OCI-LY1 (cell line): Measurements from ENCODE around the gene RMDN3.

Experiments
- H2AFZ ChIP-seq: fragments of 200-600 bp; sonication (generic), shearing (Covaris generic); 2 replicates; pipeline ENCODE4 v1.6.0; 2014; ENCODE audit warnings: antibody characterized with exemption, mild to moderate bottlenecking, low read length
- H3F3A ChIP-seq: fragments of 200-600 bp; sonication (generic), shearing (Covaris generic); 2 replicates; pipeline ENCODE4 v1.6.0; 2014; ENCODE audit warnings: mild to moderate bottlenecking, antibody characterized with exemption, low read length, moderate library complexity; ENCODE audit not compliant: insufficient read depth
- H3K27ac ChIP-seq: fragments of 200-600 bp; sonication (generic); 2 replicates; pipeline ENCODE4 v1.5.1; 2014; ENCODE audit warnings: low read length, mixed run types, mild to moderate bottlenecking, low read depth; ENCODE audit not compliant: poor library complexity, severe bottlenecking
- H3K27me3 ChIP-seq: fragments of 200-600 bp; sonication (generic); 2 replicates; pipeline ENCODE4 v1.6.0; 2014; ENCODE audit warnings: antibody characterized with exemption, mild to moderate bottlenecking, low read length, moderate library complexity; ENCODE audit not compliant: insufficient read depth
- H3K36me3 ChIP-seq: fragments of 200-600 bp; sonication (generic); 2 replicates; pipeline ENCODE4 v1.6.1; 2014; ENCODE audit warnings: mild to moderate bottlenecking, antibody characterized with exemption, low read length, moderate library complexity, mixed read lengths; ENCODE audit not compliant: insufficient read depth
- H3K4me1 ChIP-seq: fragments of 200-600 bp; sonication (generic); 2 replicates; pipeline ENCODE4 v1.5.1; 2014; ENCODE audit warnings: mild to moderate bottlenecking, low read length, moderate library complexity; ENCODE audit not compliant: insufficient read depth, severe bottlenecking
- H3K4me2 ChIP-seq: fragments of 200-600 bp; sonication (generic), shearing (Covaris generic); 2 replicates; pipeline ENCODE4 v1.6.1; 2014; ENCODE audit warnings: low read length
- H3K4me3 ChIP-seq: fragments of 200-600 bp; sonication (generic); 2 replicates; pipeline ENCODE4 v1.5.1; 2014; ENCODE audit warnings: low read length, low read depth, mild to moderate bottlenecking, mixed read lengths; ENCODE audit not compliant: poor library complexity, severe bottlenecking
- H3K79me2 ChIP-seq: fragments of 200-600 bp; shearing (Covaris generic); 2 replicates; pipeline ENCODE4 v1.6.1; 2016; ENCODE audit warnings: mixed run types, low read length, mixed read lengths; ENCODE audit not compliant: insufficient read depth
- H3K9ac ChIP-seq: fragments of 200-600 bp; sonication (generic), shearing (Covaris generic); 2 replicates; pipeline ENCODE4 v1.6.1; 2014; ENCODE audit warnings: mild to moderate bottlenecking, low read length, mixed read lengths
- H3K9me2 ChIP-seq: fragments of 200-600 bp; sonication (generic), shearing (Covaris generic); 2 replicates; pipeline ENCODE4 v1.6.1; 2014; ENCODE audit warnings: low read depth, mild to moderate bottlenecking, low read length, mixed read lengths
- H3K9me3 ChIP-seq: fragments of 200-600 bp; shearing (Covaris generic); 2 replicates; pipeline ENCODE4 v1.6.1; 2014; ENCODE audit warnings: low read length, mixed read lengths
- H4K20me1 ChIP-seq: fragments of 200-600 bp; sonication (generic), shearing (Covaris generic); 2 replicates; pipeline ENCODE4 v1.6.0; 2016; ENCODE audit warnings: mild to moderate bottlenecking, low read length; ENCODE audit not compliant: insufficient read depth
- EZH2 ChIP-seq: fragments of 200-600 bp; sonication (generic), shearing (Covaris generic); IDR thresholded peaks from 2 replicates; pipeline ENCODE4 v1.8.0; 2017; ENCODE audit warnings: borderline replicate concordance, mixed run types, mild to moderate bottlenecking, antibody characterized with exemption, low read length, moderate library complexity, mixed read lengths
- TF ChIP-seq, protein P1 (sequence below): fragments of 200-600 bp; sonication (generic), shearing (Covaris generic); IDR thresholded peaks from 2 replicates; pipeline ENCODE4 v1.5.1; 2017; ENCODE audit warnings: mild to moderate bottlenecking, antibody characterized with exemption, low read length, moderate library complexity, mixed read lengths

Gene RMDN3

GRCh38 chr15:40743485-40743901 is 11.6 kb downstream of the RMDN3 start:
- Histone ChIP-seq H2AFZ (no peak overlapping the region), H3K4me3 (no peak overlapping the region), H3K4me1 (no peaks in the 10 kb centered on the region), H3K9ac (no peak overlapping the region), H3K9me3 (no peaks in the 10 kb centered on the region), H3K27ac (no peak overlapping the region), H3K27me3 (no peaks in the 10 kb centered on the region), H3K4me2 (no peak overlapping the region), H4K20me1 (no peaks in the 10 kb centered on the region), H3F3A (no peaks in the 10 kb centered on the region), H3K9me2 (no peaks in the 10 kb centered on the region), H3K79me2 (no peaks in the 10 kb centered on the region), H3K36me3 (peaks cover 85% of the 10 kb centered on the region)
- TF ChIP-seq EZH2: no peak
- TF ChIP-seq, protein P1, sequence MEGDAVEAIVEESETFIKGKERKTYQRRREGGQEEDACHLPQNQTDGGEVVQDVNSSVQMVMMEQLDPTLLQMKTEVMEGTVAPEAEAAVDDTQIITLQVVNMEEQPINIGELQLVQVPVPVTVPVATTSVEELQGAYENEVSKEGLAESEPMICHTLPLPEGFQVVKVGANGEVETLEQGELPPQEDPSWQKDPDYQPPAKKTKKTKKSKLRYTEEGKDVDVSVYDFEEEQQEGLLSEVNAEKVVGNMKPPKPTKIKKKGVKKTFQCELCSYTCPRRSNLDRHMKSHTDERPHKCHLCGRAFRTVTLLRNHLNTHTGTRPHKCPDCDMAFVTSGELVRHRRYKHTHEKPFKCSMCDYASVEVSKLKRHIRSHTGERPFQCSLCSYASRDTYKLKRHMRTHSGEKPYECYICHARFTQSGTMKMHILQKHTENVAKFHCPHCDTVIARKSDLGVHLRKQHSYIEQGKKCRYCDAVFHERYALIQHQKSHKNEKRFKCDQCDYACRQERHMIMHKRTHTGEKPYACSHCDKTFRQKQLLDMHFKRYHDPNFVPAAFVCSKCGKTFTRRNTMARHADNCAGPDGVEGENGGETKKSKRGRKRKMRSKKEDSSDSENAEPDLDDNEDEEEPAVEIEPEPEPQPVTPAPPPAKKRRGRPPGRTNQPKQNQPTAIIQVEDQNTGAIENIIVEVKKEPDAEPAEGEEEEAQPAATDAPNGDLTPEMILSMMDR: no peak

- Histone ChIP-seq H3K36me3 (peaks cover 95% of the 10 kb centered on the region), H3K9me2 (no peaks in the 10 kb centered on the region), H3K4me3 (no peak overlapping the region), H3K27ac (no peak overlapping the region), H3K9ac (no peak overlapping the region), H3K27me3 (no peaks in the 10 kb centered on the region), H3K4me1 (no peaks in the 10 kb centered on the region), H2AFZ (no peak overlapping the region), H4K20me1 (no peaks in the 10 kb centered on the region), H3K4me2 (no peak overlapping the region), H3F3A (no peaks in the 10 kb centered on the region), H3K9me3 (no peaks in the 10 kb centered on the region), H3K79me2 (no peaks in the 10 kb centered on the region)
- no peak for TF ChIP-seq EZH2
- TF ChIP-seq, protein P1: no peak
Measured at GRCh38 chr15:40739854-40740253, 15.2 kb downstream of the RMDN3 start.

- Histone ChIP-seq H3K4me3 (no peak overlapping the region), H3K4me2 (no peak overlapping the region), H2AFZ (no peak overlapping the region), H3K9me3 (no peaks in the 10 kb centered on the region), H3K27me3 (no peaks in the 10 kb centered on the region), H3K9ac (no peak overlapping the region), H3K36me3 (peaks cover 95% of the 10 kb centered on the region), H3K27ac (no peak overlapping the region), H3K79me2 (no peaks in the 10 kb centered on the region), H4K20me1 (no peaks in the 10 kb centered on the region), H3F3A (no peaks in the 10 kb centered on the region), H3K4me1 (no peaks in the 10 kb centered on the region), H3K9me2 (no peaks in the 10 kb centered on the region)
- TF ChIP-seq, protein P1: no peak
- TF ChIP-seq EZH2: no peak
Measured at GRCh38 chr15:40739047-40739446, 16.0 kb downstream of the RMDN3 start.
